Fibroblast of villous mesenchyme (primary cell): ENCODE data around the gene MACROH2A1. TPM values are rescaled to one million over a fixed set of nuclear protein-coding genes. Genes with fewer than 3 reads are reported as not detected.

ENCODE experiments used
- DNase-seq: peaks from one replicate; pipeline ENCODE4 v3.0.0-alpha.2; 2010; ENCODE audit warnings: low read depth
- H3K4me3 ChIP-seq: 2 replicates; pipeline ENCODE4 v1.5.1; 2011; ENCODE audit warnings: low read depth, mild to moderate bottlenecking, low read length
- total RNA-seq: library from RNA; depleted of rRNA; stranded (reverse); fragments of >200 nt; gene quantifications from 2 replicates; pipeline ENCODE4 v1.2.3, GENCODE V29; 2012
- TF ChIP-seq, protein P1 (sequence below): IDR thresholded peaks from 2 replicates; pipeline ENCODE4 v1.5.1; 2012; ENCODE audit warnings: low read depth, mild to moderate bottlenecking, low read length; ENCODE audit not compliant: insufficient read depth

Gene MACROH2A1
- total RNA-seq, 1 donor, result 161 TPM

- no peak for DNase-seq
- H3K4me3 ChIP-seq, result no peak overlapping the region
- TF ChIP-seq, protein P1, sequence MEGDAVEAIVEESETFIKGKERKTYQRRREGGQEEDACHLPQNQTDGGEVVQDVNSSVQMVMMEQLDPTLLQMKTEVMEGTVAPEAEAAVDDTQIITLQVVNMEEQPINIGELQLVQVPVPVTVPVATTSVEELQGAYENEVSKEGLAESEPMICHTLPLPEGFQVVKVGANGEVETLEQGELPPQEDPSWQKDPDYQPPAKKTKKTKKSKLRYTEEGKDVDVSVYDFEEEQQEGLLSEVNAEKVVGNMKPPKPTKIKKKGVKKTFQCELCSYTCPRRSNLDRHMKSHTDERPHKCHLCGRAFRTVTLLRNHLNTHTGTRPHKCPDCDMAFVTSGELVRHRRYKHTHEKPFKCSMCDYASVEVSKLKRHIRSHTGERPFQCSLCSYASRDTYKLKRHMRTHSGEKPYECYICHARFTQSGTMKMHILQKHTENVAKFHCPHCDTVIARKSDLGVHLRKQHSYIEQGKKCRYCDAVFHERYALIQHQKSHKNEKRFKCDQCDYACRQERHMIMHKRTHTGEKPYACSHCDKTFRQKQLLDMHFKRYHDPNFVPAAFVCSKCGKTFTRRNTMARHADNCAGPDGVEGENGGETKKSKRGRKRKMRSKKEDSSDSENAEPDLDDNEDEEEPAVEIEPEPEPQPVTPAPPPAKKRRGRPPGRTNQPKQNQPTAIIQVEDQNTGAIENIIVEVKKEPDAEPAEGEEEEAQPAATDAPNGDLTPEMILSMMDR, result no peak
Measured at GRCh38 chr5:135444881-135445280, 45.9 kb upstream of the MACROH2A1 start.

DNA sequence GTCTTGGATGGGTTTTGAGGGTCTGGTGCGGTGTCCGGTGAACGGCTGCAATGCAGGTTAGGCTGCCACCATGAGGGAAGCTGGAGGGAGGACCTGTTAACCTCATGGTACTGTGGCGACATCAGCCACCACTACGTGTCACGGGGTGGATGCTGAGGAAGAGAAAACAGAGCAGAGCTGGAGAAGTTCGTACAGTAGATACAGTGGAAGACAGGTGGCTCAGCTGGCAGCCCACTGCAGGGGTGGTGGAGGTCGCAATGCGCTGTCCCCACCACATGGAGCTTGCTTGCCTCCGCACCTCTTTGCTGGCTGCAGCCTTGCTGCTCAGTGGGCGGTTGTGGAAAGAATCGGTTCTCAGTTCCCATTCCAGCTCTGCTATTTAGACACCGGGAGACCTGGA is 45.3 kb upstream of the MACROH2A1 start:
- DNase-seq, result no peak
- TF ChIP-seq, protein P1, result no peak
- no peak overlapping the region for H3K4me3 ChIP-seq

GRCh38 chr5:135443161-135443960 is 44.3 kb upstream of the MACROH2A1 start:
- TF ChIP-seq, protein P1, result no peak
- DNase-seq, result no peak
- no peak overlapping the region for H3K4me3 ChIP-seq

DNA sequence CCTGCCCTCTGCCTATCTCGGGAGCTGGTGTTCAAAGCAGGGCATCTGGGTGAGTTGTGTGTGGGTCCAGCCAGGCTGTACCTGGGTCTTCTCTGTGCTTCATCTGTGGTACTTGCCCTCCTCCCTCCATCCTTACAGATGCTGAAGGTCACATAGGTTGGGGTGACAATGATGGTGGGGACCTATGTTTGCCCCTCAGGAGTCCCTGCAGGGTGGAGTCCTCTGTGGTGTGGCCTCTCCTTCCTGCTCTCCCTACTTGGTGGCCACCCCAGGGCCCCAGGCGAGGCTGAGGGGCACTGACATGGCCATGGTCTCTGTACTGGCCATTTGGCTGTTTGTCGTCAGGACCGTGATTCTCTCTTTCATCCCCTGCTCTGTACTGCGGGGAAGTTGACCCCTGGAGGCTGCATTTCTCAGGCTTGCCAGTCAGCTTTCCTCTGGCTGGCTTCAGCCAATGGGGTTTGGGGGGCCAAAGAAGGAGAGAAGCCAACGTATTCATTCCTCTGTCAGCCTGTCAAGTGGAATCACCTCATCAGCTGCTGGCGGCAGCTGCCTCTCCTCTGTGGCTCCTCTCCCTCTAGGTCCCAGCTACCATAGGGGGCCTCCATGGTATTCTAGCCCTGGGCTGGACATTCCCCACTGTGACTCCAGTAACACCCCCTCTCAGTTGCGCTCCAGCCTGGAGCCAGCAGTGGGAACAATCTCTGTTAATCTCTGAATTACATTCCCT is 43.6 kb upstream of the MACROH2A1 start:
- TF ChIP-seq, protein P1, result no peak
- H3K4me3 ChIP-seq, result no peak overlapping the region
- no peak for DNase-seq

- no peak for DNase-seq
- TF ChIP-seq, protein P1, result no peak
- no peak overlapping the region for H3K4me3 ChIP-seq
Measured at GRCh38 chr5:135441919-135442318, 42.9 kb upstream of the MACROH2A1 start.

- no peak for DNase-seq
- no peak overlapping the region for H3K4me3 ChIP-seq
- TF ChIP-seq, protein P1, result no peak
Measured at GRCh38 chr5:135441350-135441831, 42.4 kb upstream of the MACROH2A1 start.
